Right forelimb (tissue), 1 donor: Measurements from ENCODE around the gene SLC15A5.

Experiments
- DNase-seq: peaks from one replicate; pipeline ENCODE4 v3.0.0-alpha.2; 2018

Gene SLC15A5

GRCh38 chr12:16277585-16277984 is at the start of gene SLC15A5:
Gene SLC15A5, minus strand, starts transcription at chr12:16277685. Its CDS starts 0 bp downstream, at chr12:16277685.
- no peak for DNase-seq

GRCh38 chr12:16325426-16325825 is 47.9 kb upstream of the SLC15A5 start:
- DNase-seq: no peak

- DNase-seq: no peak
These were observed 47.3 kb upstream of the SLC15A5 start for GRCh38 chr12:16324772-16325171.

- DNase-seq: no peak
These were observed 46.8 kb upstream of the SLC15A5 start for GRCh38 chr12:16324272-16324671.

- no peak for DNase-seq
These were observed 46.2 kb upstream of the SLC15A5 start for GRCh38 chr12:16323638-16324037.

GRCh38 chr12:16323010-16323409 is 45.5 kb upstream of the SLC15A5 start:
- DNase-seq: no peak

- no peak for DNase-seq
These were observed 33.4 kb upstream of the SLC15A5 start for GRCh38 chr12:16310934-16311333.

- no peak for DNase-seq
These were observed 30.5 kb upstream of the SLC15A5 start for GRCh38 chr12:16307856-16308475.

- DNase-seq: no peak
These were observed 26.5 kb upstream of the SLC15A5 start for GRCh38 chr12:16303939-16304338.

GRCh38 chr12:16300736-16301135 is 23.3 kb upstream of the SLC15A5 start:
- DNase-seq: peak; percentile 49

- DNase-seq: no peak
These were observed 22.6 kb upstream of the SLC15A5 start for GRCh38 chr12:16300122-16300521.

- peak; percentile 51 for DNase-seq
These were observed 21.9 kb upstream of the SLC15A5 start for GRCh38 chr12:16299403-16299802.

- no peak for DNase-seq
These were observed 20.0 kb upstream of the SLC15A5 start for GRCh38 chr12:16297521-16297920.

GRCh38 chr12:16294376-16294956 is 17.0 kb upstream of the SLC15A5 start:
- no peak for DNase-seq

GRCh38 chr12:16291032-16291431 is 13.5 kb upstream of the SLC15A5 start:
- DNase-seq: no peak

GRCh38 chr12:16285586-16285985 is 8.1 kb upstream of the SLC15A5 start:
- DNase-seq: no peak

- no peak for DNase-seq
These were observed 5.5 kb upstream of the SLC15A5 start for GRCh38 chr12:16282978-16283377.

GRCh38 chr12:16282081-16282480 is 4.6 kb upstream of the SLC15A5 start:
- DNase-seq: no peak

- no peak for DNase-seq
These were observed 3.7 kb upstream of the SLC15A5 start for GRCh38 chr12:16281157-16281556.

GRCh38 chr12:16272222-16272621 is 5.3 kb downstream of the SLC15A5 start:
- no peak for DNase-seq

GRCh38 chr12:16271062-16271461 is 6.4 kb downstream of the SLC15A5 start:
- DNase-seq: no peak

GRCh38 chr12:16269946-16270345 is 7.5 kb downstream of the SLC15A5 start:
- no peak for DNase-seq

- no peak for DNase-seq
These were observed 11.4 kb downstream of the SLC15A5 start for GRCh38 chr12:16266085-16266484.

GRCh38 chr12:16261944-16262475 is 15.5 kb downstream of the SLC15A5 start:
- DNase-seq: no peak

GRCh38 chr12:16260206-16260605 is 17.3 kb downstream of the SLC15A5 start:
- DNase-seq: no peak
